ENCODE data around the gene GOLGA6L10.
"Not testable (repeated sequence)": the region's sequence is repeated elsewhere in the genome, so short reads cannot be mapped to it uniquely, and the experiment has no call there.

Gene GOLGA6L10

DNA sequence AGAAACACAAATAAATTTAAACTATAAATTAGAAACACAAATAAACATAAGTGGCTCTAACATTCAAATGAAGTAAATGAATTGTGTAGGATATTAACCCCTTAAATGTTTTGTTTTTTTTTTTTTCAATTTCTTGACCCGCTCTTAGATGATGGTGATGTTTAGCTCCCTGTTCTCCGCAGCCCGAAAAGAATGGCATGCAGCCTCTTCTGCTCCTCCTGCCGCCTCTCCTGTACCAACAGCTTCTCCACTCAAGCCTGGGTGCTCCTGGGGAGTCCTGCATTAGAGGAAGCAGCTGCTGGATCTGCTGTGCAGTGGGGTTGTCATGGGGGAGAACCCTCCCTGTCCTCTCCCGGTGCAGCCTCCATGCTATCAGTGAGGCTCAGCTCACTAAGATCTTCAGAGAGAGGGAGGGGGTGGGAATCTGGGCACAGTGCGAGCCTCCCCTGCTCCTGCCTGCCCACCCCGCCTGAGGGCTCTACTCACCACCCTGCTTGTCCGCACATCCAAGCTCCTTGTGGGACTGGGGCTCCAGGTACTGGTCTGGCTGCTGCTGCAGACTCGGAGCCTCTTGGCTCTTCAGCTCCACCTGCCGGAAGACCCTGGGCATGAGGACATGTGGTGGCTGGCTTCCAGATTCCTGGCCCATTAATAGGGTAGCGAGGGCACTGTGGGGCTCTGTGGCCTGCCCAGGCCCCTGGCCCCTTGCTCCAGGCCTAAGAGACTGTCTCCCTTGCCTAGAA, 6.5 kb downstream of the GOLGA6L10 start:
- not testable (repeated sequence) for DNase-seq

DNA sequence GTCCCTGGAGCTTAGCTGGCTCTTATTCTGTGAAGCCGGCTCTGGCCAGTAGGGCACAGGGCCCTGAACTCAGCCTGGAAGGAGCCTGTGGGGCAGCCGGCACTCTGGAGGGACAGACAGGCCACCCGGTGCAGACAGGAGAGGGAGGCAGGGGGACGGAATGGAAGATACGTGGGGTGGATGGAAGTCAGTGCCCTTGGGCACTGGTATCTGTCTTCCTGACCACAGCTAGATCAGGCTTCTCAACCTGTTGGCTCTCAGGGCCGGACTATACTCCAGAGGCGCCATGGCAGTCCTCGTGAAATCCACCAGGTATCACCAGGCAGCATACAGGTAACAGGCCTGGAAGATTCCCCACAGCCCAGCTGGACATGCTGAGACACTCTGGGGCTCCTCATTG, 10.7 kb downstream of the GOLGA6L10 start:
- DNase-seq, result not testable (repeated sequence)

- not testable (repeated sequence) for DNase-seq
These were observed 11.2 kb downstream of the GOLGA6L10 start for GRCh38 chr15:82338053-82338452.

DNA sequence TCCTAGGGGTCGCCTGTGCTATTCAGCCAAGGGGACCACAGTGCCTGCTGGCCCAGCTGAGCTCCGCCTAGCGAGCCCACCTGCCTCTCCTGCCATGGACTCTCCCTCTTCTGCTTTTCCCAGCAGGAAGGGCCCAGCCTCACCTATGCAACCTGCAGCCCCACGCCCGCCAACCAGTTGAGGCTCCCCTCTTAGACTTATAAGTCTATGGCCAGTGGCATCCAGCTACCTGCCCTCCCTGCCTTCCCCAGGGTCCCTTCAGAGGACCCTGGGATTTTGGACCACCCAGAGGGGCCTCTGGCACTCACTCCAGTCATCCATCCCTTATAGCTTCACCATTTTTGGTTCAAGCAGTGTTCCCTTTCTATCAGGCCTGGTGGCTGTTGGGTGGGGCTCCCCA, 12.2 kb downstream of the GOLGA6L10 start:
- DNase-seq, result not testable (repeated sequence)

DNA sequence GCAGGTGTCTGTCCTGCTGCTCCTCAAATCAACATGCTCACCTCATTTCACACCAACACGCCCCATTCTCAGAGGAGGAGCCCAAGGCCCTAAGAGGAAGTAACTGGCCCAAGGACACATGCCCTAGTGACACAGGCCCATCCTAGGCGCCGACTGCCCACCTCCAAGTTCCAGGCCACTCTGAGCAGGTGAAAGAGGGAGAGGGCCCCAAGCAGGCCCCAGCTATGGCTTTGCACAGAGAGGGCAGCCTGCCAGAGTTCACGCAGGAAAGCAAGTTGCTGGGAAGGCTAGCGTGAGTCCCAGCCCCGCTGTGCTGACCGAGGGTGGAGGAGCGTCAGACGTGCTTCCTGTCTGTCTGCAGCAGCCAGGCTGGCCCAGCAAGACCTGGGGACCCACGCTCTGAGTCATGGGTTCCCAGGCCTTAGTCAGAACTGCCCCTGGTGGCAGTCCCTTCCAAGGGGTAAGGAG, 13.1 kb downstream of the GOLGA6L10 start:
- DNase-seq, result not testable (repeated sequence)

GRCh38 chr15:82335006-82335405, 14.3 kb downstream of the GOLGA6L10 start:
- DNase-seq, result not testable (repeated sequence)

DNA sequence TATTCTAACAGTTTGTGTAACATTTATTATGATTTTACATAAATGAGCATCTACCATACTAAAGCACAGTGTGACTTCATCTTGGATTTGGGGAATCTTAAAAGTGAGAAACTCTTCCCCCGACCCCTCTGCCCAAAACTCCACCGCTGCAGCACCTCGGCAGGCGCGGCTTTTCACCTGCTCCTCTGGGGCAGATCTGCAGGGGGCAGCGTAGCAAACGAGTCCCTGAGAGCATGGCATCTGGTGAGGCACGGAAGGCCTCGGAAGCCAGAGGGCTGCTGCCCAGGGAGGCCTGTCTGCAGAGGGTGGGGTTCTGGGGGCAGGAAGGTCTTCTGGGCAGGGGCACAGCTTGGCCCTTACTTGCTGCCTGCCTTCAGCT, 14.7 kb downstream of the GOLGA6L10 start:
- not testable (repeated sequence) for DNase-seq

GRCh38 chr15:82333603-82334553, 15.4 kb downstream of the GOLGA6L10 start:
- DNase-seq, result not testable (repeated sequence)

DNA sequence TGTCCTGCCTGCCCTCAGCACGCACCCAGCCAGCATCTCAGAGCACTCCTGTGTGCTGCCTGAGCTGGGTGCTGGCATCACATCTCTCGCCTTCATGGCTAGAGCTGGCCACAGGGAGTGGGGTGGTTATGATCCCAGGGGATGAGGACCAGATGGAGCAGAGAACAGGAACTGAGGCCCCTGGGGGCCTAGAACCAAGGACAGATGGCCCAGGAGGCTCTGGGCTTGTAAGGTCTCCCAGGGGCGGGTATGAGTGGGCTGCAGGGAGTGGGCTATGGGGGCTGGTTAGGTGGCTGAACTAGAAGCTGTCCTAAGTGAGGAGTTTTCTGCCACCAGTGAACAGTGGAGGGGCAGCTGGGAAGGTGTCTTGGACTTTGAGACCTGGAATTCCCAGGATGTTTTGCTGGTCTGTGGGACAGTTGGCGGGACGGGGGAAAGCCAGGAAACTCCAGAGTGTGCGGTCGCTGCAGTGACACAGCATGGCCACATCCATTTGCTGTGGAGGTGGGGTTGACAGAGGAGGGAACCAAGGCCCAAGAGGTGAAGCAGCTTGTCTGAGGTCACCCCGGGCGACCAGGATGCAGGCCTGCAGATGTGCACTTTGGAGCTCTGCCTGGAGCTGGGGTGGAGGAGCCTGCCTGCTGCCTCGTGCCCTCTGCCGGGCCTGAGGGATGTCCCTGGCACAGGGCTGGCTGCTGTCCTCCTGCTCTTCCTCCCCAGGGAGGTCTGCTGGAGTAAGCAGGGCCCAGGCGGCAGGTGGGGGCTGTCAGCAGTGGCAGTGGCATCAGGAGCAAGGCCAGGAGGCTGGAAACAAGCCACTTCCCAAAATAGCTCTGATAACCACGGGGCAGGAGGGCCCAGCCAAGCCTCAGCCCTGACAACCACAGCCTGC, 16.3 kb downstream of the GOLGA6L10 start:
- DNase-seq, result not testable (repeated sequence)

DNA sequence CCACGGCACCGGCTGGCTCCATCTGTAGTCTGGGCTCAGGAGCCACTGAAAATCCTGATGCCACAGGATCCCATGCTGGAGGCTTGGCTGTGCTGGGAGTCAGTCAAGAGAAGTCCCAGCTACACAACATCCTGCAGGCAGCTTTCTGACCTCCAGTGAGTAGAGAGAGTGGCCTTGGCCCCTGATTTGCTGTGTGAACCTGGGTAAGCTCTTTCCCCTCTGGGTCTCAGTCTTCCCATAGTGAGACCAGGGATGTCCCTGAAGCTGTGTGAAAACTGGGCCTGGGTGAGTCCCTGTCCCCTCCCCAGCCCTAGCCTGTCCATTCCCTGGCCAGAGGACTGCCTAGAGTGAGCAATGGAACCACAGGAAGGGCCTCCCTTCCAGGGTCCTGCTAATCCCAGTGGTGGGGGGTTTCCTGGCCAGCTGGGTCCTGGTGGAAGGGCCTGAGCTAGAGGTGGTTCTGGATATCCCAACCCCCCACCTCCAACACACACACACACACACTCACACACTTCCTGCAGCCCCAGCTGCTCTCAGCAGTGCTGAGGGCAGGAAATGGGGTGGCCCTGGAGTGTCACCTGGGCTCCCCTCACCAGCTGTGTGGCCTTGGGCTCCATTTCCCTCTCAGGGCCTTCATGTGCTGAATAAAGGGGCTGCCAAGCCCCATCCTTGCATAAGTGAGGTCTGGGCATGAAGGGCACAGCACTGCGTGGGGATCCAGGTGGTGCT, 17.5 kb downstream of the GOLGA6L10 start:
- DNase-seq, result not testable (repeated sequence)

DNA sequence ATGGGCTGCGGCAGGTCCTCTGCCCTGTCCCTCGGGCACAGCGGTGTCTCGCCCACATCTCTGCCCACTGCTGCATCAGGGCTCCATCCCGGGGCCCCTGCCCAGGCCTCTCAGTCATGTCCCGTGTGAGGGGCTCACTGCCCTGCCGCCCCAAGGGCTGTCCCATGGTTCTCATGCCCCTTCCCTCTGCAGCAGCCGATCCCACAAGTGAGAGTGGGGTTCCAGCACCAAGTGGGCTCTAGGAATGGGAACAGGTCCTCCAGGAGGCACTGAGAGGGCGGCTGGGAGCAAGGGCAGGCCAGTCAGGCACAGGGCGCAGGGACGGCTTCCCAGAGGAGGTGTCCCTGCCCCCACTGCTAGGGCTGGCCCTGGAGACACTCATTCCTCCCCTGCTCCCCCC, 18.4 kb downstream of the GOLGA6L10 start:
- not testable (repeated sequence) for DNase-seq

DNA sequence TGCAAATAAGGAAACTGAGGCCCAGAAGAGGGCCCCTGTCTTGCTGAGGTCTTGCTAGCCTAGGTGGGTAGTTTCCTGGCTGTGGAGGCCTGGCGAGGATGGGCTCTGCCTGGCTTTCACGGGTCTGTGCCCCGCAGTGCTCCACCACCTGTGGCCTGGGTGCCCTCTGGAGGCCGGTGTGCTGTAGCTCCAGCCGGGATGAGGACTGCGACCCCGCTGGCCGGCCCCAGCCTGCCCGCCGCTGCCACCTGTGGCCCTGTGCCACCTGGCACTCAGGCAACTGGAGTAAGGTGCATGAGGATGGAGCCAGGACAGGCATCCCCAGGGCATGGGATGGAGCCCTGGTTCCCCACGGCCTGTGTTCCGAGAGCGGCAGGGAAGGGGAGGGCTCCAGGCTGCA, 20.2 kb downstream of the GOLGA6L10 start:
- not testable (repeated sequence) for DNase-seq

GRCh38 chr15:82327372-82327771, 21.9 kb downstream of the GOLGA6L10 start:
- not testable (repeated sequence) for DNase-seq

GRCh38 chr15:82326896-82327295, 22.4 kb downstream of the GOLGA6L10 start:
- not testable (repeated sequence) for DNase-seq

DNA sequence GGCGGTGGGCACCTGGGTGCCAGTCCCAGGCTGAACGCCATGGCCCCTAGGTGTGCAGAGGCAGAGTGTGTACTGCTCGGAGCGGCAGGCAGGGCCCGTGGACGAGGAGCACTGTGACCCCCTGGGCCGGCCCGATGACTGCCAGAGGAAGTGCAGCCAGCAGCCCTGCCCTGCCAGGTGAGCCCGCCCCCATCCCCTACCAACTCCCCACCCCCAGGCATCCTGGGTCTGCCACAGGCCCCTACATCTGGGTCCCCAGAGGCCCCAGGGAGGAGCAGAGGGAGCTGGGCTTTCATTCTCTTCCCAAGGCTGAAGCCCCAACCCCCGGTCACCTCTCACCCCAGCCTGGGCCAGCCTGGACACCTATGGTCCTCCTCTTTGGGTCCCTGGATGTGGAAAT, 23.6 kb downstream of the GOLGA6L10 start:
- DNase-seq, result not testable (repeated sequence)

DNA sequence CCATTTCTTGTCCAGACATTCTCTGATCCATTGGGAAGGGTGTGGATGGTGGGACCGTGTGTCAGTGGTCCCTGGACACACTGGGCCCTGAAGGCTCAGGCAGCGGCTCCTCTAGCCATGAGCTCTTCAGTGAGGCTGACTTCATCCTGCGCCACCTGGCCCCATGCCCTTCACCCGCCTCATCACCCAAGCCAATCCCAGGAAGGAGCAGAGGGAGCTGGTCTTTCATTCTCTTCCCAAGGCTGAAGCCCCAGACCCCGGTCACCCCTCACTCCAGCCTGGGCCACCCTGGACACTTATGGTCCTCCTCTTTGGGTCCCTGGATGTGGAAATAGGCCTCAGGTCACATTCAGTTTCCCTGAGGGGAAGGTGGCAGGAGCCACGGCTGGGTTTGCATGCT, 24.4 kb downstream of the GOLGA6L10 start:
- DNase-seq, result not testable (repeated sequence)

DNA sequence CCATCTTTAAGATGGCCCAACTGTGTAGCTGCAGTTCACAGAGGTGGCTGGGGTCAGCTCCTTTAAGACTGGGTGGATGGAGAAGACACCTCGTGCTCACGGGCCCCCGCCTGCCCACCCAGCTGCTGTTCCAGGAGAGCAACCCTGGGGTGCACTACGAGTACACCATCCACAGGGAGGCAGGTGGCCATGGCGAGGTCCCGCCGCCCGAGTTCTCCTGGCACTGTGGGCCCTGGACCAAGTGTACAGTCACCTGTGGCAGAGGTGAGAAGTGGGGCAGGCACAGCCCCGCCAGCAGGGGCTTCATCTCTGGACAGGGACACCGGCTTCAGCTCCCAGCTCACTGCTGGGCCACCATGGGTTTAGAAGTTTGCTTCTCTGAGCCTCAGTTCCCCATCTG, 26.8 kb downstream of the GOLGA6L10 start:
- not testable (repeated sequence) for DNase-seq

DNA sequence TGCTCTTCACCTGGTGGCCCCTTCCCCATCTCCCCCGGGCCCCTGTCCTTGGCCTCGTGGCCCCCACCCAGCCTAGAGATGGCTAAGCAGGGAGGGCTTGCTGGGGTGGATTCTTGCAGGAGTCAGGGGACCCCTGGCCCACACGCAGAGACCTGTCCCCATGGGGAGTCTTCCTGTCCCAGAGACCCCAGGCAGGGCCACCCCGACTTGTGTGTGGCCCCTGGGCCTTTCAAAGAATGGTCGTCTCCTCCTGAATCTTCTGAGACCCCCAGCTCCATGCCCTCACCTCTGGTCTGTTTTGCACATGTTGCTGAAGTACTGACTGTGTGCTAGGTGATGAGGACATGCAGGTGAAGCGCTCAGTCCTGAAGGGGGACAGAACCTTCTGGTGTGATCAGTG, 28.4 kb downstream of the GOLGA6L10 start:
- DNase-seq, result not testable (repeated sequence)

- DNase-seq, result not testable (repeated sequence)
These were observed 29.6 kb downstream of the GOLGA6L10 start for GRCh38 chr15:82319522-82320278.

- not testable (repeated sequence) for DNase-seq
These were observed 31.0 kb downstream of the GOLGA6L10 start for GRCh38 chr15:82318281-82318680.

DNA sequence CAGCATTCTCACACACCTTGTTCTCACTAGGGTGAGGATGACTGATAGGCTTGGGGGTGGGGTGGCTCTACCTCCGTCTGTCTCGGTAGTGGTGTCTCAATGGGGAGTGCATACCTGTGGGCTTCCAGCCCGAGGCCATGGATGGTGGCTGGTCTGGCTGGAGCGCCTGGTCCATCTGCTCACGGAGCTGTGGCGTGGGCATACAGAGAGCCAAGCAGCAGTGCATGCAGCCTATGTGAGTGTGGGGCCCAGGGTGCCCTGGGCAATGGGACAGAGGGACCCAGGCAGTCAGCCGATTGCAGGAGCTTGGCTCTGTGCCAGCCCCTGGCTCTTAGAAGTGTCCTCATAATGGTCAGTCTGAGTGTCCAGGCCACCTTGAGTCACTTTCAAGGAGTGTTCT, 31.8 kb downstream of the GOLGA6L10 start:
- not testable (repeated sequence) for DNase-seq
